B cell (primary cell): Measurements from ENCODE around the gene DNAJC9. TPM values are rescaled to one million over a fixed set of nuclear protein-coding genes. Genes with fewer than 3 reads are reported as not detected.

ENCODE experiments used
- ATAC-seq: fragments of 200-7000 bp; cut with Tn5 transposase; one replicate; pipeline ENCODE4 v1.10.0; 2021; ENCODE audit warnings: low read depth, mild to moderate bottlenecking, moderate number of reproducible peaks, moderate library complexity
- CTCF ChIA-PET: fragments of 350-600 bp; sonication (Branson Sonifier 250); formaldehyde crosslinking; loops from one replicate; lab custom pipeline; 2021; ENCODE audit warnings: antibody characterized with exemption, inconsistent platforms; lab: Charles Lee
- POLR2A ChIA-PET: fragments of 350-600 bp; sonication (Branson Sonifier 250); formaldehyde crosslinking; loops from one replicate; lab custom pipeline; 2021; ENCODE audit warnings: antibody characterized with exemption; lab: Charles Lee
- DNase-seq: peaks from one replicate; pipeline ENCODE4 v3.0.0; 2013
- H2AFZ ChIP-seq: 2 replicates; pipeline ENCODE4 v1.6.1; 2012; ENCODE audit warnings: mild to moderate bottlenecking, low read depth, low read length; ENCODE audit not compliant: insufficient read depth, poor library complexity, severe bottlenecking
- H3K27ac ChIP-seq, 2 donors: 1 replicate in 1 of 2; 2 replicates in 1 of 2; pipeline ENCODE4 v1.5.1; 2012 to 2013; ENCODE audit warnings: low read length in 2 of 2, mild to moderate bottlenecking in 2 of 2, moderate library complexity in 1 of 2
- H3K27me3 ChIP-seq, 4 experiments: fragments of 200-600 bp in 1 of 4; sonication (generic) in 1 of 4; replicated peaks in 1 of 4; 1 replicate in 2 of 4; 2 replicates in 2 of 4; pipeline versions ENCODE4 v1.6.1 to v1.7.0; 2013 to 2016; ENCODE audit warnings: low read length in 3 of 4, mild to moderate bottlenecking in 2 of 4, mixed read lengths in 1 of 4, moderate library complexity in 1 of 4; ENCODE audit not compliant: insufficient read depth in 4 of 4, control insufficient read depth in 3 of 4; ENCODE audit errors: control extremely low read depth in 1 of 4
- H3K36me3 ChIP-seq, 2 experiments: replicated peaks in 1 of 2; 1 replicate in 1 of 2; 2 replicates in 1 of 2; pipeline versions ENCODE4 v1.6.1 to v1.7.1; 2013; ENCODE audit warnings: low read length in 1 of 2; ENCODE audit not compliant: insufficient read depth in 2 of 2, control insufficient read depth in 1 of 2; ENCODE audit errors: control extremely low read depth in 1 of 2, extremely low read depth in 1 of 2
- H3K4me1 ChIP-seq, 2 donors: fragments of 200-600 bp in 1 of 2; sonication (generic) in 1 of 2; 1 replicate in 1 of 2; 2 replicates in 1 of 2; pipeline versions ENCODE4 v1.5.1 to v1.6.1; 2013 to 2017; ENCODE audit warnings: low read length in 2 of 2; ENCODE audit not compliant: control insufficient read depth in 2 of 2, insufficient read depth in 2 of 2
- H3K4me2 ChIP-seq: replicated peaks from 2 replicates; pipeline ENCODE3; 2012; ENCODE audit warnings: mild to moderate bottlenecking, low read depth, low read length; ENCODE audit not compliant: poor library complexity, severe bottlenecking
- H3K4me3 ChIP-seq, 5 experiments: fragments of 200-600 bp in 1 of 5; sonication (generic) in 1 of 5; 1 replicate in 3 of 5; 2 replicates in 2 of 5; pipeline versions ENCODE4 v1.5.1 to v1.7.0; 2011 to 2016; ENCODE audit warnings: low read length in 4 of 5, mild to moderate bottlenecking in 4 of 5, low read depth in 2 of 5, control low read depth in 1 of 5, moderate library complexity in 1 of 5; ENCODE audit not compliant: insufficient read depth in 1 of 5; ENCODE audit errors: control extremely low read depth in 1 of 5, extremely low read depth in 1 of 5
- H3K79me2 ChIP-seq: fragments of 200-600 bp; sonication (generic); one replicate; pipeline ENCODE4 v1.6.0; 2016; ENCODE audit warnings: low read length; ENCODE audit not compliant: control insufficient read depth, insufficient read depth
- H3K9ac ChIP-seq: fragments of 200-600 bp; sonication (generic); 2 replicates; pipeline ENCODE4 v1.6.1; 2017; ENCODE audit warnings: mild to moderate bottlenecking, low read length, moderate library complexity
- H3K9me3 ChIP-seq, 3 donors: one replicate each; pipeline versions ENCODE4 v1.6.1 to v1.7.1; 2013; ENCODE audit warnings: low read length in 2 of 3; ENCODE audit not compliant: control insufficient read depth in 2 of 3, insufficient read depth in 1 of 3; ENCODE audit errors: control extremely low read depth in 1 of 3
- H4K20me1 ChIP-seq: 2 replicates; pipeline ENCODE4 v1.6.0; 2012; ENCODE audit warnings: mild to moderate bottlenecking, low read length; ENCODE audit not compliant: insufficient read depth, control insufficient read depth, poor library complexity, severe bottlenecking
- H3K27ac Mint-ChIP-seq: one replicate; pipeline ENCODE4 v1.8.0; 2021; ENCODE audit warnings: mixed read lengths
- H3K27me3 Mint-ChIP-seq: one replicate; pipeline ENCODE4 v1.8.0; 2021; ENCODE audit warnings: mixed read lengths
- H3K4me1 Mint-ChIP-seq: one replicate; pipeline ENCODE4 v1.8.0; 2021; ENCODE audit warnings: mixed read lengths
- H3K4me3 Mint-ChIP-seq: one replicate; pipeline ENCODE4 v1.8.0; 2021; ENCODE audit warnings: mixed read lengths
- H3K9me3 Mint-ChIP-seq: one replicate; pipeline ENCODE4 v1.8.0; 2022; ENCODE audit warnings: mixed read lengths; ENCODE audit not compliant: insufficient read depth
- CTCF ChIP-seq: fragments of 200-600 bp; IDR thresholded peaks from one replicate; pipeline ENCODE4 v1.8.0; 2022; ENCODE audit warnings: antibody characterized with exemption, mild to moderate bottlenecking
- EZH2 ChIP-seq: IDR thresholded peaks from 2 replicates; pipeline ENCODE4 v1.6.1; 2012; ENCODE audit warnings: borderline replicate concordance, low read depth, mild to moderate bottlenecking, moderate library complexity, low read length; ENCODE audit not compliant: insufficient read depth, poor library complexity, severe bottlenecking
- WGBS: methylation state at CpG from one replicate; pipeline ENCODE4 v1.1.5; 2013; ENCODE audit warnings: missing lambda C conversion rate; ENCODE audit not compliant: insufficient coverage; 5-methylcytosine and 5-hydroxymethylcytosine counted together
- intact Hi-C: fragments of 100-400 bp; cut with micrococcal nuclease; formaldehyde crosslinking; loops from one replicate; pipeline ENCODE4 v1.10.0; 2022
- polyA plus RNA-seq: library from polyadenylated mRNA; depleted of rRNA; stranded (reverse); fragments of >200 nt; gene quantifications from 2 replicates; pipeline ENCODE4 v1.2.3, GENCODE V29; 2012
- total RNA-seq, 2 donors: library from RNA; stranded (reverse); fragments of 120-200 nt in 1 of 2; gene quantifications; 1 replicate in 1 of 2; 2 replicates in 1 of 2; pipeline versions ENCODE4 v1.2.3 to v1.2.4, GENCODE V29; 2013 to 2022

Gene DNAJC9
- total and polyA plus RNA-seq, 2 donors (not counting 1 experiment from before 2014, with no cell fraction given) = 11.8 to 25.6 TPM

- H2AFZ ChIP-seq = no peak overlapping the region
- H3K4me1 ChIP-seq = no peaks in the 10 kb centered on the region
- CTCF ChIA-PET = no interaction called here
- TF ChIP-seq EZH2 (no peak), CTCF (no peak)
- no peak overlapping the region for H3K4me3 ChIP-seq
- no peak overlapping the region for H3K27ac ChIP-seq
- intact Hi-C loops = no loop called here
- POLR2A ChIA-PET = no interaction called here
- ATAC-seq (no peak), DNase-seq (no peak)
- H3K36me3 ChIP-seq = peaks cover 4 to 19% of the 10 kb centered on the region in 2 experiments
- H3K4me1 Mint-ChIP-seq = peaks cover 5% of the 10 kb centered on the region
- H3K9ac ChIP-seq = no peak overlapping the region
- H3K27me3 Mint-ChIP-seq = no peaks in the 10 kb centered on the region
- no peak overlapping the region for H3K4me2 ChIP-seq
- no peak overlapping the region for H3K27ac Mint-ChIP-seq
- no peak overlapping the region for H3K4me3 Mint-ChIP-seq
- H3K9me3 Mint-ChIP-seq = peaks cover 3% of the 10 kb centered on the region
- H4K20me1 ChIP-seq = no peaks in the 10 kb centered on the region
- no peaks in the 10 kb centered on the region for H3K27me3 ChIP-seq
- WGBS = 80% methylated on average over 1 of the region's 2 CpGs
- H3K9me3 ChIP-seq = peaks cover 0 to 3% (median 0%) of the 10 kb centered on the region in 3 donors
- H3K79me2 ChIP-seq = no peaks in the 10 kb centered on the region
Observed at GRCh38 chr10:73217628-73218027, 29.4 kb downstream of the DNAJC9 start.

GRCh38 chr10:73215749-73216148 lies 31.3 kb downstream of the DNAJC9 start:
- Histone ChIP-seq H3K9me3 (peaks cover 0 to 3% (median 0%) of the 10 kb centered on the region in 3 donors), H3K4me3 (no peak overlapping the region), H3K36me3 (peaks cover 4 to 19% of the 10 kb centered on the region in 2 experiments), H4K20me1 (no peaks in the 10 kb centered on the region), H3K27ac (no peak overlapping the region), H3K79me2 (no peaks in the 10 kb centered on the region), H3K27me3 (no peaks in the 10 kb centered on the region), H3K4me2 (no peak overlapping the region), H2AFZ (no peak overlapping the region), H3K4me1 (no peaks in the 10 kb centered on the region), H3K9ac (no peak overlapping the region)
- intact Hi-C loops = no loop called here
- POLR2A ChIA-PET = no interaction called here
- CTCF ChIA-PET = no interaction called here
- Mint-ChIP-seq H3K4me1 (peaks cover 5% of the 10 kb centered on the region), H3K4me3 (no peak overlapping the region), H3K9me3 (peaks cover 3% of the 10 kb centered on the region), H3K27ac (no peak overlapping the region), H3K27me3 (no peaks in the 10 kb centered on the region)
- no peak for TF ChIP-seq EZH2
- no peak for TF ChIP-seq CTCF
- WGBS = 83% methylated on average over 1 of the region's 1 CpG
- no peak for DNase-seq
- no peak for ATAC-seq
